ENCODE data around the gene GRIK5. TPM values are rescaled to one million over a fixed set of nuclear protein-coding genes. Genes with fewer than 3 reads are reported as not detected.
"Not testable (repeated sequence)": the region's sequence is repeated elsewhere in the genome, so short reads cannot be mapped to it uniquely, and the experiment has no call there.

The GRIK5 gene
- polyA plus RNA-seq, 3 donors: 0.51 to 1.2 (median 0.79) TPM

DNA sequence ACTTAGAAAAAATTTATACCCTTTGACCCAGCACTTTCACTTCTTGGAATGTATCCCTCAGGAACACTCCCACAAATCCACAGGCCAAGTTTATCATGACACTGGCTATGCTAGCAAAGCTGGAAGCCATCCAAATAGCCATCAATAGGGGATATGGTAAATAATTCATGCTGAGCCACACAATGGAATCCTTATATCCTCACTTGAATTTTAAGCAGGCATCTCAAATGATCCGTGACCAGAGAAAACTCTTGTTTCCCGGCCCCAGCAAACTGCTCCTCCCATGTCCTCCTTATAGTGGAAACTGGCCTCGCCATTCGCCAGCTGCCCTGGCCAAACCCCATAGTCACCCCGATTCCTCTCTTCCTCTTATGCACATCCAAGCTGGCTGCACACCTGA, 37.6 kb downstream of the GRIK5 start:
- WGBS, 3 donors: 43 to 56% (median 51%) methylated on average over 5 of the region's 5 CpGs
- no peak overlapping the region for H3K27ac ChIP-seq (ENCODE audit: low read depth, low read length)

- WGBS, 3 donors: 72 to 83% (median 79%) methylated on average over 7 of the region's 7 CpGs
- H3K27ac ChIP-seq (ENCODE audit: low read depth, low read length): no peak overlapping the region
These were observed 39.2 kb downstream of the GRIK5 start for GRCh38 chr19:42030645-42031440.

- 55 to 62% (median 59%) methylated on average over 7 to 8 of the region's 8 CpGs for WGBS, 3 donors
- H3K27ac ChIP-seq (ENCODE audit: low read depth, low read length): no peak overlapping the region
These were observed 41.4 kb downstream of the GRIK5 start for GRCh38 chr19:42028304-42029216.

- no peak overlapping the region for H3K27ac ChIP-seq (ENCODE audit: low read depth, low read length)
- WGBS, 3 donors: 46 to 58% (median 49%) methylated on average over 12 of the region's 12 CpGs
These were observed 45.3 kb downstream of the GRIK5 start for GRCh38 chr19:42024622-42025111.

DNA sequence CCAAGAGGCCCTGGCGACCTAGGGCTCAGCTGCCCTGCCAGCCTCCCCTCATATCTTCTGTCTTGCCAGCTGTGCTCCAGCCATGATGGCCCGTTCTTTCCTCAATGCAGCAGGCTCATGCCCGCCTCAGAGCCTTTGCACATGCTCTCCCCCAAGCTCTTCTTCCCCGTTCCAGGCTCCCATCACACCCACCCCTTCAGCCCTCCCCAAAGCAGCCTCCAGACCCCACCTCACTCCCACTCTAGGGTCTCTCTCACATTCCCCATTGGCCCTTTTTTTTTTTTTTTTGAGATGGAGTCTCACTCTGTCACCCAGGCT, 46.1 kb downstream of the GRIK5 start:
- H3K27ac ChIP-seq (ENCODE audit: low read depth, low read length): no peak overlapping the region
- 65 to 92% (median 88%) methylated on average over 4 of the region's 4 CpGs for WGBS, 3 donors

- WGBS, 3 donors: 65 to 84% (median 82%) methylated on average over 17 of the region's 17 CpGs
- no peak overlapping the region for H3K27ac ChIP-seq (ENCODE audit: low read depth, low read length)
These were observed 46.7 kb downstream of the GRIK5 start for GRCh38 chr19:42023121-42023942.

- 66 to 80% (median 75%) methylated on average over 5 of the region's 5 CpGs for WGBS, 3 donors
- no peak overlapping the region for H3K27ac ChIP-seq (ENCODE audit: low read depth, low read length)
These were observed 47.4 kb downstream of the GRIK5 start for GRCh38 chr19:42022616-42023015.

DNA sequence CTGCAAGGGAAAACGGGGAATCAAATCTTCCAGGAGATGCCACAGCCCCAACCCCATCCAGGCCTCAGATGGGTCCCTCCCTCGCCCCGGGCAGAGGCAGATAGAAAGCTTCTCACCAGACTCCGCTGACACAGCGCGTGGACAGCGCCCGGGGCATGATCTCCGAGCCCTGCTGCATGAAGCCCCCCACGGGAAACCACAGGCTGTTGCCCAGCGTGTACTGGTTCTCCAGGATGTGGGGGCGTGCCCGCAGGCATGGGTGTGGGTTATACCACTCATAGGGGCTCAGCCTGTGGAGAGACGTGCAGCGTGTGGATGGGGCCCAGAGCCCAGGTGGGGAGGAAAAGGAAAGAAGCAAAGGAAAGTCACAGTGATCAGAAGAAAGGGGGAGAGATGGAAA, 48.8 kb downstream of the GRIK5 start:
- H3K27ac ChIP-seq (ENCODE audit: low read depth, low read length): no peak overlapping the region
- WGBS, 3 donors: 67 to 74% (median 68%) methylated on average over 15 of the region's 15 CpGs

GRCh38 chr19:42018503-42019193, 51.4 kb downstream of the GRIK5 start:
- 62 to 66% (median 63%) methylated on average over 10 to 11 of the region's 11 CpGs for WGBS, 3 donors
- no peak overlapping the region for H3K27ac ChIP-seq (ENCODE audit: low read depth, low read length)

GRCh38 chr19:42017040-42017439, 53.0 kb downstream of the GRIK5 start:
- WGBS, 3 donors: 75 to 86% (median 81%) methylated on average over 8 of the region's 8 CpGs
- no peak overlapping the region for H3K27ac ChIP-seq (ENCODE audit: low read depth, low read length)

- 89 to 96% (median 94%) methylated on average over 3 of the region's 3 CpGs for WGBS, 3 donors
- H3K27ac ChIP-seq (ENCODE audit: low read depth, low read length): not testable (repeated sequence)
These were observed 57.3 kb downstream of the GRIK5 start for GRCh38 chr19:42012747-42013146.

DNA sequence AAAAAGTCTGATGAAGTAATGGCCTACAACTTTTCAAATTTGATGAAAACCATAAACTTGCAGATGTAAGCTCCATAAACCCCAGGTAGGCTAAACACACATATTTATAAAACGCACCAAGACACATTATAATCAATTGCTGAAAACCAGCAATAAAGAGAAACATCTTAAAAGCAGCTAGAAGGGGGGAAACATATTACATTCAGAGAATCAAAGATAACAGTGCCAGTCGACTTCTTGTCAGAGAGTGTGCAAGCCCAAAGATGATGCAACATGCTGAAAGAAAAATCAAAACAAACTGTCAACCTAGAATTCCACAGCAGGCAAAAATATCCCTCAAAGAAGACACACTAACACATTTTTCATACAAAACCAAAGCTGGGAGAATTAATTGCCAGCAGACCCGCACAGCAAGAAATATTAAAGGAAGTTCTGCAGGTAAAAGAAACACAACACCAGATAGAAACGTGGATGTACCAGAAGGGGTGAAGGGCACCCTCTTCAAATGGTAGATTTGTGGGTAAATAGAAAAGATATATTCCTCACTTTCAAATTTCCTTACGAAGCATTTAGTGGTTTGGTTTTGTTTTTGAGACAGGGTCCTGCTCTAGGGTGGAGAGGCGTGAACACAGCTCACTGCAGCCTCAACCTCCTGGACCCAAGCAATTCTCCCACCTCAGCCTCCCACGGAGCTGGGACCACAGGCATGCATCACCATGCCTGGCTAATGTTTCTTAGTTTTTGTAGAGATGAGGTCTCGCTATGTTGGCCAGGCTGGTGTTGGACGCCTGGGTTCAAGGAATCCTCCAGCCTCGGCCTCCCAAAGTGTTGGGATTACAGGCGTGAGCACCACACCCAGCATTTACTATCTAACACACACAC, 59.5 kb downstream of the GRIK5 start:
- 70 to 77% (median 70%) methylated on average over 11 of the region's 11 CpGs for WGBS, 3 donors
- H3K27ac ChIP-seq (ENCODE audit: low read depth, low read length): no peak overlapping the region

DNA sequence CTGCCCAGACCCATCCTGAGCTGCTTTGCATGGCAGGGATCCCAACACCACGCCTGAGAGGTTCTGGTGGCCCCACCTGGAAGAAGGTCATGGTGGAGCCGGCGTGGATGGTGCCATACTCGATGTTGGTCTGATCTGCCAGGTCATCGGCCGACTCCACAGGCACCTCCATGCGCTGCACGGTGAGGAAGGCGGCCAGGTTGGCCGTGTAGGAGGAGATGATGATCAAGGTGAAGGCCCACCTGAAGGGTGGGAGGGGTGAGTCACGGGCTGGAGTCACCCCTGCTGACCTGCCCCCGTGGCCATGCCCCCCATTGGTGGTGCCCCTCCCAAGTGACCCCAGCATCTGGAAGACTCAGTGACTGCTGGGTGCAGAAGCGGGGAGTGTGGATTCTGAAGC, 63.4 kb downstream of the GRIK5 start:
- 80 to 92% (median 91%) methylated on average over 12 to 13 of the region's 13 CpGs for WGBS, 3 donors
- H3K27ac ChIP-seq (ENCODE audit: low read depth, low read length): no peak overlapping the region

DNA sequence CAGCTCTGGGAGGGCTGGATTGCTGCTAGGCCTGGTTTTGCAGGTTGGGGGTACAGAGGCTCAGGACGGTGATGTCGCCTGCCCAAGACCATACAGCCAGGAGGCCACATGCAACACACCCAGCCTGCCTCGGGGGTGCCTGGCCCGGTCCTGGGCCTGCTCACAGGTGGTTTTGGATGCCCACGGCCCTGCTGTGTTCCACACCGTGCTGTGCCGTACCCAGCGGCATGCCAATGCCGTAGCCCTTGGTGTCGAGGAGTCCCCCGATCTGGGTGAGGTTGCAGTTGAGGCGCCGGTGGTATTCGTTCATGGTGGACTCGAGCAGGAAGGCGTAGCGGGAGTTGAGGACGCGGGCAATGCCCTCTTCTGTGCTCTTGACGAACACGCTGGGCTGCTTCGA, 64.5 kb downstream of the GRIK5 start:
- H3K27ac ChIP-seq (ENCODE audit: low read depth, low read length): no peak overlapping the region
- whole genome bisulfite sequencing, 3 donors: 93 to 95% (median 94%) methylated on average over 22 of the region's 22 CpGs

GRCh38 chr19:42003506-42004294, 66.3 kb downstream of the GRIK5 start:
- H3K27ac ChIP-seq (ENCODE audit: low read depth, low read length): no peak overlapping the region
- 73 to 84% (median 76%) methylated on average over 17 to 21 of the region's 21 CpGs for WGBS, 3 donors

DNA sequence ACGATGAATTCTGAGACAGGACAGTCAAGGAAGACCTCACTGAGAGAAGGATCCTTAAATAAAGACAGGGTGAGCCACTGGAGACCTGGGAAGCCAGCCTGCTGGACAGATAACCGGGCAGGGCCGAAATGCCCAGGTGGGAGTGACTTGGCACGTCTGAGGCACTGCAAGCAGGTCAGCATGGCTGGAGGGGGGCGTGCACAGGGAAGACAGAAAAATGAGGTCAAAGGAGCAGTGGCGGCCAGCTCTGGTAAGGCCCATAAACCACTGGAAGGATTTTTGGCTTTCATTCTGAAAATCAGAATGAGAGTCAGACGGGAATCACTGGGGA, 70.2 kb downstream of the GRIK5 start:
- no peak overlapping the region for H3K27ac ChIP-seq (ENCODE audit: low read depth, low read length)
- 63 to 74% (median 72%) methylated on average over 7 of the region's 7 CpGs for WGBS, 3 donors

Data from adipose tissue (tissue), 3 donors.